MM.1S (cell line): ENCODE data around the gene IL11RA.

ENCODE experiments used
- DNase-seq: peaks from one replicate; pipeline ENCODE4 v3.0.0-alpha.2; 2015
- H2AFZ ChIP-seq: fragments of 300-600 bp; sonication (generic); 2 replicates; pipeline ENCODE4 v1.6.0; 2016; ENCODE audit warnings: antibody characterized with exemption, low read length
- H3F3A ChIP-seq: fragments of 300-600 bp; sonication (generic); 2 replicates; pipeline ENCODE4 v1.6.1; 2016; ENCODE audit warnings: mild to moderate bottlenecking, antibody characterized with exemption, low read length, moderate library complexity, mixed read lengths; ENCODE audit not compliant: insufficient read depth
- H3K27ac ChIP-seq: fragments of 300-600 bp; sonication (generic); 2 replicates; pipeline ENCODE4 v1.5.1; 2016; ENCODE audit warnings: mild to moderate bottlenecking, low read length
- H3K27me3 ChIP-seq: fragments of 300-600 bp; sonication (generic); replicated peaks from 2 replicates; pipeline ENCODE4 v1.6.0; 2016; ENCODE audit warnings: low read length; ENCODE audit not compliant: insufficient read depth
- H3K36me3 ChIP-seq: fragments of 300-600 bp; sonication (generic); replicated peaks from 2 replicates; pipeline ENCODE4 v1.6.1; 2016; ENCODE audit warnings: mild to moderate bottlenecking, low read length, mixed read lengths; ENCODE audit not compliant: insufficient read depth
- H3K4me1 ChIP-seq: fragments of 300-600 bp; sonication (generic); 2 replicates; pipeline ENCODE4 v1.6.1; 2016; ENCODE audit warnings: low read length, mixed read lengths
- H3K4me2 ChIP-seq: fragments of 300-600 bp; sonication (generic); 2 replicates; pipeline ENCODE4 v1.6.0; 2016; ENCODE audit warnings: low read depth, low read length
- H3K4me3 ChIP-seq: fragments of 300-600 bp; sonication (generic); 2 replicates; pipeline ENCODE4 v1.5.1; 2016; ENCODE audit warnings: low read length, mixed read lengths
- H3K79me2 ChIP-seq: fragments of 300-600 bp; sonication (generic); 2 replicates; pipeline ENCODE4 v1.6.1; 2016; ENCODE audit warnings: mixed run types, low read length, mixed read lengths
- H3K9ac ChIP-seq: fragments of 300-600 bp; sonication (generic); 2 replicates; pipeline ENCODE4 v1.6.1; 2016; ENCODE audit warnings: low read length, mixed read lengths
- H3K9me2 ChIP-seq: fragments of 300-600 bp; sonication (generic); replicated peaks from 2 replicates; pipeline ENCODE4 v1.6.1; 2016; ENCODE audit warnings: mild to moderate bottlenecking, low read length, mixed read lengths; ENCODE audit not compliant: insufficient read depth
- H3K9me3 ChIP-seq: fragments of 300-600 bp; sonication (generic); replicated peaks from 2 replicates; pipeline ENCODE4 v1.6.1; 2016; ENCODE audit warnings: mild to moderate bottlenecking, low read length, mixed read lengths; ENCODE audit not compliant: insufficient read depth
- H4K20me1 ChIP-seq: fragments of 300-600 bp; sonication (generic); 2 replicates; pipeline ENCODE4 v1.6.1; 2016; ENCODE audit warnings: mild to moderate bottlenecking, low read length, moderate library complexity, mixed read lengths; ENCODE audit not compliant: insufficient read depth
- EZH2 ChIP-seq: fragments of 300-600 bp; sonication (generic); optimal IDR thresholded peaks from 2 replicates; pipeline ENCODE3; 2017; ENCODE audit warnings: low read depth, mild to moderate bottlenecking, antibody characterized with exemption, low read length, mixed read lengths
- EZH2phosphoT487 ChIP-seq: fragments of 300-600 bp; sonication (generic); IDR thresholded peaks from 2 replicates; pipeline ENCODE4 v1.6.1; 2018; ENCODE audit warnings: antibody characterized with exemption, low read length
- TF ChIP-seq, protein P1 (sequence below): fragments of 300-600 bp; sonication (generic); IDR thresholded peaks from 2 replicates; pipeline ENCODE4 v1.5.1; 2016; ENCODE audit warnings: antibody characterized with exemption, low read length, mixed read lengths

Gene IL11RA

DNA sequence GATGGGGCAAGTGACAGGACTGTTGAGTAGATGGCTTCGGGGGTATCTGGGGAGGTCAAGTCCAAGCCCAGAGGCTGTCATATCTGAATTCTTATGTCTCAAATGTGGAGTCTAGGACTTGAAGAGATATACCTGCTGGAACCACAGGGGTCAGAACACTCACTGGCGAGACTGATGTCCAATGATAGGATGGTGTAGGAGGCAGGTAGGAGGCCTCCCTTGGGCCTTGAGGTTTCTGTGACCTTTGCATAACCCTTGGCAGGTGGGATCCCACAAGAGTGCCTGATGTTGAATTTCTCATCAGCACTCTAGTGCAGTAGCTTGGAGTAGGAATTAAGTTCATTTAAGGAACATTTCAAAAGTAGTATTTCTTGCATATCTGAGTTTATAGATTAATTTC, 55.1 kb downstream of the IL11RA start:
- H3K9me2 ChIP-seq = no peaks in the 10 kb centered on the region
- no peak overlapping the region for H3K9ac ChIP-seq
- no peak overlapping the region for H2AFZ ChIP-seq
- no peak for DNase-seq
- no peak overlapping the region for H3K4me3 ChIP-seq
- no peak for TF ChIP-seq EZH2phosphoT487
- TF ChIP-seq EZH2 = no peak
- TF ChIP-seq, protein P1, sequence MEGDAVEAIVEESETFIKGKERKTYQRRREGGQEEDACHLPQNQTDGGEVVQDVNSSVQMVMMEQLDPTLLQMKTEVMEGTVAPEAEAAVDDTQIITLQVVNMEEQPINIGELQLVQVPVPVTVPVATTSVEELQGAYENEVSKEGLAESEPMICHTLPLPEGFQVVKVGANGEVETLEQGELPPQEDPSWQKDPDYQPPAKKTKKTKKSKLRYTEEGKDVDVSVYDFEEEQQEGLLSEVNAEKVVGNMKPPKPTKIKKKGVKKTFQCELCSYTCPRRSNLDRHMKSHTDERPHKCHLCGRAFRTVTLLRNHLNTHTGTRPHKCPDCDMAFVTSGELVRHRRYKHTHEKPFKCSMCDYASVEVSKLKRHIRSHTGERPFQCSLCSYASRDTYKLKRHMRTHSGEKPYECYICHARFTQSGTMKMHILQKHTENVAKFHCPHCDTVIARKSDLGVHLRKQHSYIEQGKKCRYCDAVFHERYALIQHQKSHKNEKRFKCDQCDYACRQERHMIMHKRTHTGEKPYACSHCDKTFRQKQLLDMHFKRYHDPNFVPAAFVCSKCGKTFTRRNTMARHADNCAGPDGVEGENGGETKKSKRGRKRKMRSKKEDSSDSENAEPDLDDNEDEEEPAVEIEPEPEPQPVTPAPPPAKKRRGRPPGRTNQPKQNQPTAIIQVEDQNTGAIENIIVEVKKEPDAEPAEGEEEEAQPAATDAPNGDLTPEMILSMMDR = no peak
- no peaks in the 10 kb centered on the region for H4K20me1 ChIP-seq
- no peak overlapping the region for H3K27ac ChIP-seq
- no peaks in the 10 kb centered on the region for H3K36me3 ChIP-seq
- H3F3A ChIP-seq = no peaks in the 10 kb centered on the region
- no peak overlapping the region for H3K4me2 ChIP-seq
- no peaks in the 10 kb centered on the region for H3K9me3 ChIP-seq
- H3K27me3 ChIP-seq = no peaks in the 10 kb centered on the region
- H3K79me2 ChIP-seq = no peaks in the 10 kb centered on the region
- no peaks in the 10 kb centered on the region for H3K4me1 ChIP-seq

DNA sequence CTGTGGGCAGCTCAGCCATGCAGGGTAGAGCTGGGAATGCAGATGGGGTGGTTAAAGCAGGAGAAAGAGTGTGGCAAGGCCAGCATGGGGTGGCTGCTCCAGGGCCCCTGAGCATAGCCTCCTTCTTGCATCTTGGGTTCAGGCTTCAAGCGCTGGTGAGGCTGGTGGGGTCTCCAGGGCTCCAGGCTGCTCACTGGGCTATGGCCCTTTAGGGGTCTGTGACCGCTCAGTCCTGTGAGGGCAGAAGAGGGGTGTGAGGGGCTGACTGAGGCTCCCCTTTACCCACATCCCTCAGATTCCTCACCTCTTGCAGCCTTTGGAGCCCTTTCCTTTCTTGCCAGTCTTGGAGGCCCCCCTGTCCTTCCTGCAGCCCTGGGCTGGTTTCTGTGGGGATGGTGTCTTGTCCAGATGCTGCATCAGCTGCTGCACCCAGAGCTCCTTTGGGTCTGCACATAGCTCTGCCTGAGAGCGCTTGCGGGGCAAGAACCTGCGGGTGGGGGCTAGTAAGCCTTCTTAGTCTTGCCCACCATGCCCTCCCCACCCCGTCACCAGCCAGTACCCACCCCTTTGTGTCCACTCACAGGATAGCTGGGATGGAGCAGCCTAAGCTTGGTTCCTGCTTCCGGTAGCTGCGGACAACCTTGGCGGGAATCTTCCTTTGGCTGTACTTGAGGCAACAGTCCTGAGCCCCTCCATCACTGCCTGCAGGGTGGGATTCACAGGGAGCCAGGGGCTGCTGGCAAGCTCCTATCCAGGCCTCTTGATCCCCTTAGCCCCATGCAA, 57.4 kb downstream of the IL11RA start:
- H3K9me3 ChIP-seq = no peaks in the 10 kb centered on the region
- no peaks in the 10 kb centered on the region for H3K4me1 ChIP-seq
- no peaks in the 10 kb centered on the region for H3K9me2 ChIP-seq
- H3K4me3 ChIP-seq = no peak overlapping the region
- TF ChIP-seq EZH2phosphoT487 = no peak
- TF ChIP-seq EZH2 = no peak
- TF ChIP-seq, protein P1 = no peak
- no peak overlapping the region for H3K4me2 ChIP-seq
- no peak for DNase-seq
- no peak overlapping the region for H3K27ac ChIP-seq
- H3K79me2 ChIP-seq = no peaks in the 10 kb centered on the region
- H3K9ac ChIP-seq = no peak overlapping the region
- no peaks in the 10 kb centered on the region for H3F3A ChIP-seq
- H3K27me3 ChIP-seq = no peaks in the 10 kb centered on the region
- no peaks in the 10 kb centered on the region for H3K36me3 ChIP-seq
- no peaks in the 10 kb centered on the region for H4K20me1 ChIP-seq
- H2AFZ ChIP-seq = no peak overlapping the region

DNA sequence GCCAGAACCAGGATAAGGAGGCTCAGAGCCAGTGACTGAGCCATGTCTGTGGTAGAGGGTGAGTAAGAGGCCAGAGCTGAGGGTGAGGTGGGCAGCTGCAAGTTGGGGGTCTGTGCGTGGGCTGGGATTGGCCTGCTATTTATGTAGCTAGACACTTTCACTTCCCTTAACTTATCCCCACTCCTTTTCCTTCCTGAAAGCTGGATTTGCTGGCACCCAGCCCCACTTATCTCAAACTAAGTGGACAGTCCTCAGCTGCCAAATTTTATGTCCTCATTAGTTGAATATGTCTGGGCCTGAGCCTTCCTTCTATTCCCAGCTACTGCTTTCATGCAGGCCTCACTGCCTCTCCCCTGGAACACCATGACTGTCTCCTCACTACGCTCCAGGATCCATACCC, 58.0 kb downstream of the IL11RA start, which contains the start of gene CCL21:
TSS of gene CCL21 (minus strand) at position 114 of the 400 bp plus-strand sequence. CDS start at position 44, 70 bp downstream.
- no peak for DNase-seq
- Histone ChIP-seq H3K36me3 (no peaks in the 10 kb centered on the region), H3K4me3 (no peak within 1 kb of the TSS), H3K4me2 (no peak within 1 kb of the TSS), H3K4me1 (no peaks in the 10 kb centered on the region), H3K27me3 (no peaks in the 10 kb centered on the region), H3K9ac (no peak within 1 kb of the TSS), H3K9me2 (no peaks in the 10 kb centered on the region), H2AFZ (no peak within 1 kb of the TSS), H3K79me2 (no peaks in the 10 kb centered on the region), H3K27ac (no peak within 1 kb of the TSS), H3K9me3 (no peaks in the 10 kb centered on the region), H4K20me1 (no peaks in the 10 kb centered on the region), H3F3A (no peaks in the 10 kb centered on the region)
- TF ChIP-seq EZH2 (no peak), EZH2phosphoT487 (no peak)
- TF ChIP-seq, protein P1 = no peak
